NCI-H345 treated with DMSO at 0.1 percent for 48 hours (cell line): ENCODE results near the gene OR6X1.

ENCODE experiments used
- DNase-seq: peaks from one replicate; lab custom pipeline; 2025; ENCODE audit not compliant: unreplicated experiment; lab: John Stamatoyannopoulos, UW

The OR6X1 gene, protein sequence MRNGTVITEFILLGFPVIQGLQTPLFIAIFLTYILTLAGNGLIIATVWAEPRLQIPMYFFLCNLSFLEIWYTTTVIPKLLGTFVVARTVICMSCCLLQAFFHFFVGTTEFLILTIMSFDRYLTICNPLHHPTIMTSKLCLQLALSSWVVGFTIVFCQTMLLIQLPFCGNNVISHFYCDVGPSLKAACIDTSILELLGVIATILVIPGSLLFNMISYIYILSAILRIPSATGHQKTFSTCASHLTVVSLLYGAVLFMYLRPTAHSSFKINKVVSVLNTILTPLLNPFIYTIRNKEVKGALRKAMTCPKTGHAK

DNA sequence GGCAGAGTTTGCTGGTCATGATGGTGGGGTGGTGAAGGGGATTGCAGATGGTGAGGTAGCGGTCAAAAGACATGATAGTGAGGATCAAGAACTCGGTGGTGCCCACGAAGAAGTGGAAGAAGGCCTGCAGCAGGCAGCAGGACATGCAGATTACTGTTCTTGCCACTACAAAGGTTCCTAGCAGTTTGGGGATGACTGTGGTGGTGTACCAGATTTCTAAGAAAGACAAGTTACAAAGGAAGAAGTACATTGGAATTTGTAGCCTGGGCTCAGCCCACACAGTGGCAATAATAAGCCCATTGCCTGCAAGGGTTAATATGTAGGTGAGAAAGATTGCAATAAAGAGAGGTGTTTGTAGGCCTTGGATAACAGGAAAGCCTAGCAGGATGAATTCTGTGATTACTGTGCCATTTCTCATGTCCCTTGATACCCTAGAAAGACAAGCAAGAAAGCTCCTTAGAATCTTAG lies at the start of gene OR6X1:
TSS of gene OR6X1 (minus strand) at position 418 of the 468 bp plus-strand sequence. CDS start at position 418, 0 bp downstream.
- no peak for DNase-seq

DNA sequence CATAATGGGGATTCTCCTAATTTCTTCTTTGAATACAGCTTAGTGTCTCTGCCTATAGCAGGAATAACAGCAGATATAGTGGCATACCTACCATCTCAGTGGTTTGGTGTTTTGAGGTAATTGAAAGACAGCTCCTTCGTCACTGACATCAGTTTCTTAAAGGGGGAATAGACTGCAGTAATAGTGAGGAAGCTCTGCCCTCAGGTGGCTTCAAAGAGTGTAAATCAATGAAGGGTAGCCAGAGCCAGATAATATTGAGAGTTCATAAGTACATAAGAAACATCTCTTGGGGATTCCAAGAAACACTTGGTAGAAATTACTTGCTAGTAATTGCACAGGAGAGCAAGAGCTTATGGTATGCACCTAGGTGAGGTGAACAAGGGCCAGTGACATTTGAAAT lies 47.4 kb upstream of the OR6X1 start:
- DNase-seq: no peak

DNA sequence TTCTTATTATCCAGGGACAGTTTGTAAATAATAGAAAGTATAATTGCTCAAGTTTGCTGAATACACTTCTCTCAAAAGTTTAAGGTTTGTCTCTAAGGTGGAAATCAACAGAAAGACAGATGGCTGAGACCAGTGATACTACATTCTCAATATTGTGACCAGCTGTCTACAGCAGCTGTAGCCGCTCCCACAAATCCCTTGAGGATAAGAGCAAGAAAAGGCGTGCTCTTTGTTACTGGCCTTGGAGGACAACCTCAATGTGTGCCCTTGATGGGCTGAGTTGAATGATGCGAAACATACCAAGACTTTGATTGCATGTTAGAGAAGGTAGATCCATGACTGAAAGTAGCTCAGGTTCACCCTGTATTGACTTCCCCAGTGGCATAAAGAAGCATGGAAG lies 45.7 kb upstream of the OR6X1 start:
- DNase-seq: no peak

DNA sequence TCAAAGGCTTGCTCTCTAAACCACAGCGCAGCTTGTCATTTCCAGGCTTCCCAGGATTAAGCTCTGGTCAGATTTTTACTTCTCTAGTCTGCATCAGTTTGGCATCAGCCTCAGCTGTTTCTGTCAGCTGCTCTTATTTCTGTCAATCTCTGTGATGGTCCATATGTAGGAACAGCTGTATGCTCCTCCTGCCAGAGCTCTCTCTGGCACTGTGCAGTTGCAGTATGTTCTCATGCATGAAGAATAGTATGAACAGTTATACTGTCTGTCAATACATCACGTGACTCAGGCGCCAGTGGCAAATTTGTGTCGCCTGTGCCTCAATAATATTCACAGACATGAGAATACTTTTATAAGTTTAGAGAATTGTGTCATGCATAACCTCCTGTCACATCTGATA lies 45.1 kb upstream of the OR6X1 start:
- no peak for DNase-seq

- no peak for DNase-seq
Observed at GRCh38 chr11:123798513-123799252, 44.4 kb upstream of the OR6X1 start.

DNA sequence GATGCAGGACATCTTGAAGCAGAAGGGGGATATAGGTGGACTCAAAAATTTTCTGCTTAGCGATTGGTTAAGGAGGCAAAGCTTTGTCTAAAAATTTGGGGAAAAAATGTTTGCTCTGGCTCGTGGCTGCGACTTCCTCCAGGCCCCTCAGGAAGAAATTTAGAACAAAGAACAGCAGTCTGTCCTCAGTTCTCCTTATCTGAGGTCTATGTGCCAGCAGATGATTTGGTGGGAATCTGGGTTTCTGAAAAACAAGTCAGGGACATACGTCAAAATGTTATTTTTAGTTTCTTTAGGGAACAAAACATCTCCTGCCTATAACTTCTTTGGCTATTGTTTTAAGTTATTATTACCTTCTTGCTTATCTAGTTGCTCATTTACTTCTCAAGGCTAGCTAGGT lies 43.8 kb upstream of the OR6X1 start:
- DNase-seq: no peak

DNA sequence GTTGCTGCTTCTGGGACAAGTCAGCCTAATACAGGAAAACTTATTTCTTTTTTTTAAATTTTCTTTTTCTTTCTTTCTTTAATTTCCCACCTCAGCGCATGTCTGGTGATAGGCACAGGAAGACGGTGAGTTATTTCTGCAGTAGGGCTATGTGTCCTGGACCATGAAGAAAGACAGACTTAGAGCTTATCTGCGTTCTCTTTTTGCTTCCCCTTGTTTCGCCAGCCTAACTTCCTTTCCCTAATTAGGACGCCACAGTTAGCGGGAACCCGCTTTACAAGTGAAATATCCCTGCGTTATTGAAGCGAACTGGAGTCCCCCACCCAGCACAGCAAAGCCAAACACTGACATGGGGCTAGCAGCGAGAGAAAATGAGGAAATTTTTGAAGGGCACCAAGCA lies 43.2 kb upstream of the OR6X1 start:
- DNase-seq: no peak

- no peak for DNase-seq
Observed at GRCh38 chr11:123797114-123797513, 42.8 kb upstream of the OR6X1 start.

DNA sequence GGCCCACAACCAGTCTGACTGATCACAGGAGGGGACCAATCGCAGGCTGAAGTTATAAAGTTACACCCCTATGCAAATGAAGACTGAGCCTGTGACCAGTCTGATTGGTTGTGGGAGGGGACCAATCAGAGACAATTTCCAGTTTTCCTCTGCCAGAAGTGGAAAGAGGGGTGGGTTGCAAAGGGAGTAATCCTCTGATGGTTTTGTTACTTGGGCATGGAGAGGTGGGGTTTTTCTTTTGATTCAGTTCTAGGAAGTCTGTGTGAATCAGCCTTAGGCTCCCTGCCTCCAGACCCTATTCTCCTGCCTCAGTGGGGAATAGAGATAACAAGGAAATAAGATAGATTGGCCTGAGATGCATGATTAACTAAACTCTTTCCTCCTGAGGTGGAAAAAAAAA lies 41.9 kb upstream of the OR6X1 start:
- no peak for DNase-seq

GRCh38 chr11:123783536-123783935 lies 29.2 kb upstream of the OR6X1 start:
- DNase-seq: no peak

DNA sequence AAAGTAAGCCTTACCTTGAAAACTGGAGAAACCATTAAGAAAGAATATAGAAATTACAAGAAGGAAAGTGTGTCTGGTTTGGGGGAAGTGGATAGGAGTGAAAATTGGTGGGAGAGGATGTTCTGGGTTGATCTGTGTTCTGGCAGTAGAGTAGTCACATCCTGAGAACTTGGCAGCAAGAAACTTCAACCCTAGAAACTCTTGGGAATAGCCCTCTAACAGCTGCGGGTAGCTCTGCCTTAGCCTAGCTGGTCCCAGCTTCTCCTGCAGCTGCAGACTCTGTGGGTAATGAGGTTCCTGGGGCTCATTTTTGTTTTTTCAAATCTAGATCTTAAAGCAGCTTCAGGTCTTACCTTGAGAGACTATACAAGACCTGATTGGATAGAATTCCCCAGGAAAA lies 24.2 kb upstream of the OR6X1 start:
- no peak for DNase-seq

DNA sequence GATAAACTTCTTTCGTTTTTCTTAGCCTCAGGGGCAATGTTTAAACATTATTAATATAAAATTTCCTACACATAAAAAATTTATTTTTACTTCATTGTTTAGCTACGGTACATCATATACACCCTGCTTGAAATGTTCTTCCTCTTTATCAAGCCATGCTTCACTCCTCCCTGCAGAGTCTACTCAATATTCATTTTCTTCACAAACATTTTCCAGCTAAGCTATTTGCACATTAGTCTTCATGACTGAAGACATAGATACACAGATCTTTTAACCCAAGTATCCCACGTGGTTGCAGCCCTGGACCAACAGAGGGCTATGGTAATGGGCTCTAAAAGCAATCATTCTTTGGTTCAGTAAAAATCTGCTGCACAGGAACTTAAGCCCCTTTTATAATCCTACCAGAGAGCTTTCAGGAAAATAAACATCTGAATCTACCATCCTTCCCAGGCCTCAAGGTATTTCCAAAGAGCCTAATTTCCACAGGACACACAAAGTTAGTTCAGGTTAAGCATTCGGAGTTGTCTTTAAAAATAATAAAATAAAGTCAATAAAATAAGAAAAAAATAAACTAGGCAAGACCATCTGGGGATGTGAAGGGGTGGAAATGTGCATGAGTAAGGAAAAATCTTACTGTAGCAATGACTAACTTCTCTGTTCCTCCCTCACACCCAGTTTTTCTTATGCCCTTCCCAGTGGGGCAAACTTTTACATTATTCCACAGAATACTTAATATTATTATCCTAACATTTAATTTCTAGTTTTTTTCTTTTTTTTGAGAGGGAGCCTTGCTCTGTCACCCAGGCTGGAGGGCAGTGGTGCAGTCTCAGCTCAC lies 21.6 kb upstream of the OR6X1 start:
- DNase-seq: no peak

DNA sequence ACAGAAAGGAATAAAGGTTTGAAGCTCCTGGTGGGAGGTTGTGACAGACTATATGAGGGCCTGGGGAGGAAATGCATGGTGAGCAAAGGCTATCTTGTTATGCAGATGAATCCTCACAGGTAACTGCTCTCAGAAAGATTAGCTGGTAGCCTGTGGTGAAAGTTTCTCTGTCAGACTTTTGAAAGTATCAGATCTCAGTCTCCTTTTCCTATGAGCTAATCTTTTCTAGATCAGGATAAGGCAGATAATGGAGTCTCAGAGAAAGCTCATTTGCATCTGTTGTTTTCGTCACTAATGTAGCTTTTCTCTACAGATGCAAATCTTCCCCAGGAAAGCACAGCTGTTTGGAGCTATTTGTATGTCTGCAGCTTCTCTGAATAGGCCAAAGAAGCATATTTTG lies 21.0 kb upstream of the OR6X1 start:
- DNase-seq: no peak

- DNase-seq: no peak
Observed at GRCh38 chr11:123773959-123774358, 19.6 kb upstream of the OR6X1 start.

- no peak for DNase-seq
Observed at GRCh38 chr11:123773026-123773425, 18.7 kb upstream of the OR6X1 start.

DNA sequence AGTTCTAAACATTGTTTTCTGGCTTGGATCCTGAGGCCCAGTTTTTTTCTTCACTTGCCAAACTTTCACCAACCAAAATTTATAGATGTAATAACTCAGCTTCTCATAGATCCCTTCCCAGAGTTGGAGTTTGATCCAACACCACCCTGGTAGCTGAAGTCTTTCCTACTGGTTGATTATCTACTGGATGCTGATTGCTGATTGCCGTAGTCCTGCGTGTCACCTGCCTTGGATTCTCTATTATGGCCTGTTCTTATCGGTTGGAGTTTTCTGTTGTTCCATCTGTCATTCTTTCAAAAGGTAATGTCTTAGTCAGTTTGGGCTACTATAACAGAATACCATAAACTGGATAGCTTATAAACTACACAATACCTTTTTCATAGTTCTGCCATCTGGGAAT lies 17.3 kb upstream of the OR6X1 start:
- DNase-seq: no peak

- DNase-seq: no peak
Observed at GRCh38 chr11:123770712-123771111, 16.4 kb upstream of the OR6X1 start.

- DNase-seq: no peak
Observed at GRCh38 chr11:123765601-123766000, 11.3 kb upstream of the OR6X1 start.

GRCh38 chr11:123762422-123762821 lies 8.1 kb upstream of the OR6X1 start:
- DNase-seq: no peak

DNA sequence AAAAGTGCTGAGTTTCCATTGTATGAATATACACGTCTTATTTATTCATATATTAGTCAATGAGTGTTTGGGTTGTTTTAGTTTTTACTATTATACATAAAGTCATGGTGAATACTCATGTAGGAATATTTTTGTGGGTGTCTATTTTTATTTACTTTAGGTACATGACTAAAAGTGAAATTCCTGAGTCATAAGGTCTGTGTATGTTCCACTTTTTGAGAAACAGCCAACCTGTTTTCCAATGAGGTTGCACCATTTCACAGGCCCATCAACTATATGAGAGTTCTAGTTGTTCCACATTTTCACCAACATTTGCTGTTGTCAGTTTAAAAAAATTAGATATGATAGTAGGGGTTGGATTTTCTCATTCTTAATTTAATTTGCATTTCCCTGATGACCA lies 6.6 kb upstream of the OR6X1 start:
- DNase-seq: no peak

DNA sequence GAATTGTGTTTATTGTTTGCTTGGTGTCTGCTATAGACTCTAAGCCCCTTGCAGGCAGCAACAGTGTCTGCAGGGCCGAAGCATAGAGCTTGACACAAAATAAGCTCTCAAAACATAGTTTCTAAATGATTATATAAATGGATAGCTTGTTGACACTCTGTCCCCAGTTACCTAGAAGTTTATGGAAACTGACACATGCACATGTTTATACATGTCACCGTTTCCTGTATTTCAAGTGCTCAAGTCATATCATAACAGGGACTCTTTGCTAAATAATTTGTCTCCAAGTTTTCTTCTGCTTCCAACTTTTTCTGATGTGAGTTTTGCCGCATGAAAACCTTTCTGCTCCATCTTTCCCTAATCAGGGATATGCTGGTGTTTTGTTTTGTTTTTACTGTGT lies 3.7 kb upstream of the OR6X1 start:
- no peak for DNase-seq

GRCh38 chr11:123755813-123756212 lies 1.5 kb upstream of the OR6X1 start:
- no peak for DNase-seq
